GM12878 (cell line): Measurements from ENCODE around the gene SLC25A36.

Experiments
- BRCA1 ChIP-seq: IDR thresholded peaks from 2 replicates; pipeline ENCODE4 v1.6.1; 2011; ENCODE audit warnings: low read depth, low read length, improper control_type of control experiment
- SRF ChIP-seq, 2 experiments: IDR thresholded peaks; 2 replicates each; pipeline ENCODE4 v1.6.1; 2011; ENCODE audit warnings: low read depth in 2 of 2, low read length in 2 of 2, mild to moderate bottlenecking in 1 of 2, moderate library complexity in 1 of 2
- TF ChIP-seq, protein P1 (sequence below): IDR thresholded peaks from 2 replicates; pipeline ENCODE4 v1.6.1; 2011; ENCODE audit warnings: low read depth, mild to moderate bottlenecking, low read length, moderate library complexity, borderline replicate concordance; ENCODE audit errors: extremely low read depth
- TF ChIP-seq, protein P2 (sequence below), 3 experiments: IDR thresholded peaks in 2 of 3; conservative IDR thresholded peaks in 1 of 3; 2 replicates each; pipeline ENCODE4 v1.5.1; 2011; ENCODE audit warnings: low read depth in 3 of 3, low read length in 3 of 3, mild to moderate bottlenecking in 3 of 3, control low read depth in 2 of 3, moderate library complexity in 2 of 3, inconsistent platforms in 1 of 3, mixed read lengths in 1 of 3; ENCODE audit not compliant: control insufficient read depth in 2 of 3, insufficient read depth in 1 of 3; ENCODE audit errors: extremely low read depth in 1 of 3

DNA sequence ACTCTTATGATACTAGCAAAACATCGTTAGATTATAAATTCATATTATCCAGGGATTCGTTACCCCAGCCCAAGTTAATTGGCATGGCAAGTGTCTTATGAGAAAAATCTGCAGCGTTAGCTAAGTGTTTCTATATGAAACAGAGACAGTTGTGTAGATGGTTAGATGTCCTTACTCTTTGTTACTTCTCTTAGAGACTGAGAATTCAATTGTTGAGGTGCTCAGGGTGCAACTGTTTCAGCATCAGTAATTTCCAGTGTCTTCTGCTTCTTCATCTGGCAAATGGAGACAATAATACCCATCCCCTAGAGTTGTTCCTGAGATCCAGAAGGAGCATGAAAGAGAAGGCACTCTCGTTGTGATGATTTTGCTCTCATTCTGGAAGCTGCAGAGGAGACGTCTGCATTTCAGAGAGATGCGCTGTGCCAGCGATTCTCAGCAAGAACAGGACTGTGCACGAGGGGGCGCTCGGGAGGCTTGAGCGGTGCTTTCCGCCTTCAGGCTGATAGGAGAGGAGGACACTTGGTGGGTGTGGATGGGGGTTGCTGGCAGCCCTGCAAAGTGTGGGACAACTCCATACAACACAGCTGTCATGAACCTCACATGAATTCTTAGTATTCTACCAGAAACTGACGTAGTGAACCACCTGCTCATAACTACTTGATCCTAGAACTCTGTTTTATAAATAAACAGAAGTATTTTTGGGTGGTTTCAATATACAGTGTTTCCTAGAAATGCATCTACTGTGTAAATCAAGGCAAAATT lies 69.8 kb downstream of the SLC25A36 start:
- TF ChIP-seq BRCA1 (no peak), SRF (IDR thresholded peaks at IDR 0.05; ENCODE audit: low read depth in 2 of 2, low read length in 2 of 2) (no peak)
- TF ChIP-seq, protein P1, sequence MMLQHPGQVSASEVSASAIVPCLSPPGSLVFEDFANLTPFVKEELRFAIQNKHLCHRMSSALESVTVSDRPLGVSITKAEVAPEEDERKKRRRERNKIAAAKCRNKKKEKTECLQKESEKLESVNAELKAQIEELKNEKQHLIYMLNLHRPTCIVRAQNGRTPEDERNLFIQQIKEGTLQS, result no peak
- TF ChIP-seq, protein P2, sequence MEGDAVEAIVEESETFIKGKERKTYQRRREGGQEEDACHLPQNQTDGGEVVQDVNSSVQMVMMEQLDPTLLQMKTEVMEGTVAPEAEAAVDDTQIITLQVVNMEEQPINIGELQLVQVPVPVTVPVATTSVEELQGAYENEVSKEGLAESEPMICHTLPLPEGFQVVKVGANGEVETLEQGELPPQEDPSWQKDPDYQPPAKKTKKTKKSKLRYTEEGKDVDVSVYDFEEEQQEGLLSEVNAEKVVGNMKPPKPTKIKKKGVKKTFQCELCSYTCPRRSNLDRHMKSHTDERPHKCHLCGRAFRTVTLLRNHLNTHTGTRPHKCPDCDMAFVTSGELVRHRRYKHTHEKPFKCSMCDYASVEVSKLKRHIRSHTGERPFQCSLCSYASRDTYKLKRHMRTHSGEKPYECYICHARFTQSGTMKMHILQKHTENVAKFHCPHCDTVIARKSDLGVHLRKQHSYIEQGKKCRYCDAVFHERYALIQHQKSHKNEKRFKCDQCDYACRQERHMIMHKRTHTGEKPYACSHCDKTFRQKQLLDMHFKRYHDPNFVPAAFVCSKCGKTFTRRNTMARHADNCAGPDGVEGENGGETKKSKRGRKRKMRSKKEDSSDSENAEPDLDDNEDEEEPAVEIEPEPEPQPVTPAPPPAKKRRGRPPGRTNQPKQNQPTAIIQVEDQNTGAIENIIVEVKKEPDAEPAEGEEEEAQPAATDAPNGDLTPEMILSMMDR (IDR thresholded peaks at IDR 0.05 in 2 of 3, conservative IDR thresholded peaks at IDR 0.05 in 1 of 3; ENCODE audit: control insufficient read depth in 2 of 3, extremely low read depth in 1 of 3, insufficient read depth in 1 of 3, low read depth in 3 of 3, low read length in 3 of 3), result peak; percentile 74 to 90 (median 76)
